Activated naive CD4-positive, alpha-beta T cell treated with anti-CD3 and anti-CD28 coated beads, Interleukin-2, amount 10 ng/mL, durations not matched to agents 7 days and 5 days (primary cell): ENCODE results near the gene SLC5A1.
A peak's percentile ranks its signal among the peaks of the same experiment; 100 is the strongest.
"Not testable (repeated sequence)": the region's sequence is repeated elsewhere in the genome, so short reads cannot be mapped to it uniquely, and the experiment has no call there.

Experiments
- CTCF ChIA-PET: fragments of 350-600 bp; sonication (Branson Sonifier 250); formaldehyde crosslinking; loops from one replicate; lab custom pipeline; 2021; ENCODE audit warnings: antibody characterized with exemption; lab: Charles Lee
- DNase-seq: peaks from one replicate; pipeline ENCODE4 v3.0.0-alpha.2; 2020
- H3K27ac Mint-ChIP-seq: one replicate; pipeline ENCODE4 v1.8.0; 2021; ENCODE audit warnings: mild to moderate bottlenecking, moderate library complexity, mixed read lengths
- H3K27me3 Mint-ChIP-seq: one replicate; pipeline ENCODE4 v1.8.0; 2021; ENCODE audit warnings: mild to moderate bottlenecking, mixed read lengths
- H3K36me3 Mint-ChIP-seq: one replicate; pipeline ENCODE4 v1.8.0; 2021; ENCODE audit warnings: mixed read lengths
- H3K4me1 Mint-ChIP-seq: one replicate; pipeline ENCODE4 v1.8.0; 2021; ENCODE audit warnings: mixed read lengths
- H3K4me3 Mint-ChIP-seq: one replicate; pipeline ENCODE4 v1.8.0; 2021; ENCODE audit warnings: mild to moderate bottlenecking, moderate library complexity, mixed read lengths
- H3K9me3 Mint-ChIP-seq: one replicate; pipeline ENCODE4 v1.8.0; 2021; ENCODE audit warnings: mixed read lengths

SLC5A1 gene

DNA sequence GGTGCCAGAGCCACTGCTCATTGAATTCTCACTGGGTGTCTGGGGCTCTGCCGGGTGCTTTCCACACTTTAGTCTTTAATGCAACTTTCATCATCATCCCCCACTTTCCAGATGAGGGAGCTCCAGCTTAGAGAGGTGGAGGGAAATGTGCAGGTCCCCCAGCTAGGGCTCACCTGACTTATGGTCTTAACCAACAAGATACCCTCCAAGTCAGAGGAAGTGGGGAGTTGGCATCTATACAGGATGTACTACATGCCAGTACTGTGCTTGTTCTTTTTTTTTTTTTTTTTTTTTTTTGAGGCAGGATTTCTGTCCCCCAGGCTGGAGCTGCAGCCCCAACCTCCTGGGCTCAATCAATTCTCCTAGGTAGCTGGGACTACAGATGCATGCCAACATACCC, 89.7 kb downstream of the SLC5A1 start:
- Mint-ChIP-seq H3K4me1 (peaks cover 29% of the 10 kb centered on the region), H3K27me3 (peaks cover 15% of the 10 kb centered on the region), H3K4me3 (no peak overlapping the region), H3K36me3 (peaks cover 3% of the 10 kb centered on the region), H3K27ac (no peak overlapping the region), H3K9me3 (no peaks in the 10 kb centered on the region)
- CTCF ChIA-PET, result no interaction called here
- DNase-seq, result no peak

DNA sequence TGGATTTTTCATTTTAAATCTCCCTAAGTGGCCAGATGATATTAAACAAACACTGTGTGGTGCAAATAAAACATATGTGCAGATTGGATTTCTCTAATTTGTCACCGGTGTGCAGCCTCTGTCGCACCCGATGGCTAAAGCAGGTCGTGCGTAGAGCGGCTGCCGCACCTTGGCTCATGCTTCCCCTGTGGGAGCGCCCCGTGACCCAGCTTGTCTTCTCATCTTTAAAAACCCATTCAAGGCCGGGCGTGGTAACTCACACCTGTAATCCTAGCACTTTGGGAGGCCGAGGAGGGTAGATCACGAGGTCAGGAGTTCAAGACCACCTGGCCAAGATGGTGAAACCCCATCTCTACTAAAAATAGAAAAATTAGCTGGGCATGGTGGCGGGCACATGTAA, 91.7 kb downstream of the SLC5A1 start:
- H3K36me3 Mint-ChIP-seq, DNase-seq, H3K4me3 Mint-ChIP-seq, H3K9me3 Mint-ChIP-seq: not testable (repeated sequence)
- Mint-ChIP-seq H3K27ac (peak overlapping the region; percentile 52), H3K4me1 (peaks cover 34% of the 10 kb centered on the region), H3K27me3 (peaks cover 17% of the 10 kb centered on the region)
- CTCF ChIA-PET, result interaction anchor here (0.7 kb wide), 1 partner anchor 53 kb away, joined by 3 read pairs; no protein-coding TSS in a partner anchor

DNA sequence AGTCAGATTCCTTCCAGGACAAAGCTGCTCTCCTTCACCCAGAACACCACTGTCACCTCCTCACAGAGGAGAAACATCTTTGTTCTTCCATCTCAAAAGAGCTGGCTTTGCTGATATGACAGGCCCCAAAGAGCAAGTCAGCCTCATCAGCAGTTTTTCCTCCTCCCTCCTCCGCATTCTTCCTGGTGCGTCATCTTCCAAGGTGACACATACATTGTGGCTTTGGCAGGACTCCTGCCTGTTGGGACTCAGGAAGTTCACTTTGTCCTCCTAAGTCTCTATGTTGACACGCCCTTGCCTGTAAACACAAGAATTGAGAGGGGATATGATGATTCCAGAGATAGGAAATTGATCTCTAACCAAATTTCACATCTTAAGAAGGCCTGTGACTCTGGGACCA, 92.9 kb downstream of the SLC5A1 start:
- Mint-ChIP-seq H3K4me3 (peak overlapping the region; percentile 23), H3K4me1 (peaks cover 38% of the 10 kb centered on the region), H3K27me3 (peaks cover 14% of the 10 kb centered on the region)
- H3K9me3 Mint-ChIP-seq, DNase-seq, H3K36me3 Mint-ChIP-seq, H3K27ac Mint-ChIP-seq: not testable (repeated sequence)
- CTCF ChIA-PET, result interaction anchor here (0.6 kb wide), 1 partner anchor 223 kb away, joined by 3 read pairs; no protein-coding TSS in a partner anchor

DNA sequence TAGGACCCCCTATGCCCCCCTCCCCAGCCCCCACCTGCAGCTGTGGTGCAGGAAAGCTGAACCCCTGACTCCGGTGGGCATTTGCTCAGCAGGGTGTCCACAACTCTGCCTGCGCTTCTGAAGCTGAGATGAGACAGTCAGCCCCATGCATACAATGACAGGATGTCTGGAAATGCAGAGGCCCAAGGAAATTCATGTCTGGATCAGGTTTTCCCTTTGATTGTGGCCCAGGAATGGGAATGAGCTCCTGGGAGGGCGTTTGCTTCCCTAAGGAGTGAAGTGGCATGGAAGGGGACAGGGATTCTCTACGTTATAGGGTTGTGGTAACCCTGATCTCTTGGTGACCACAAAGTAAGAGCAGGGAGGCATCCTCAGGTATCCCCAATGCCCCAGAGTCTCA, 93.8 kb downstream of the SLC5A1 start:
- Mint-ChIP-seq H3K4me1 (peaks cover 47% of the 10 kb centered on the region), H3K27ac (peak overlapping the region; percentile 90), H3K4me3 (peak overlapping the region; percentile 75), H3K27me3 (peaks cover 14% of the 10 kb centered on the region)
- H3K36me3 Mint-ChIP-seq, CTCF ChIA-PET, DNase-seq, H3K9me3 Mint-ChIP-seq: not testable (repeated sequence)

DNA sequence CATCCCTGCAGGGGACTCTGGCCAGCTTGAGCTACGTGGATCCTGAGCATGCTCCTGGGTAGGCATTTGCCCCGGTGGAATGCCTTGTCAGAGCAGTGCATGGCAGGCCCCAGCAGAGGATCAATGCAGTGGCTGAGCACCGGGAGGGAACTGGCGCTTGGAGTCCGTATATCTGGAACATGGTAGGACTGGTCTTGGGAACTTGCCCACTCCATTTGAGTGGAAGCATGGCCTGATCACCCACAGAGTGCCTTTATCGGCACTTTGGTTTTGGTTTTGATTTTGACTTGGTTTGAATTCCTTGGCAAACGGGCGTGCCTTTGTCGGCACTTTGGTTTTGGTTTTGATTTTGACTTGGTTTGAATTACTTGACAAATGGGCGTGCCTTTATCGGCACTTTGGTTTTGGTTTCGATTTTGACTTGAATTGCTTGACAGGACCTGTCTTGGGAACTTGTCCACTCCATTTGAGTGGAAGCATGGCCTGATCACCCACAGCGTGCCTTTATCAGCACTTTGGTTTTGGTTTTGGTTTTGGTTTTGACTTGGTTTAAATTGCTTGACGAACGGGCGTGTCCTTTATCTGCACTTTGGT, 94.8 kb downstream of the SLC5A1 start:
- Mint-ChIP-seq H3K27me3 (peaks cover 14% of the 10 kb centered on the region), H3K4me3 (peak overlapping the region; percentile 75), H3K4me1 (peaks cover 54% of the 10 kb centered on the region), H3K27ac (peak overlapping the region; percentile 90)
- DNase-seq, result peak; percentile 77
- CTCF ChIA-PET, H3K36me3 Mint-ChIP-seq, H3K9me3 Mint-ChIP-seq: not testable (repeated sequence)

DNA sequence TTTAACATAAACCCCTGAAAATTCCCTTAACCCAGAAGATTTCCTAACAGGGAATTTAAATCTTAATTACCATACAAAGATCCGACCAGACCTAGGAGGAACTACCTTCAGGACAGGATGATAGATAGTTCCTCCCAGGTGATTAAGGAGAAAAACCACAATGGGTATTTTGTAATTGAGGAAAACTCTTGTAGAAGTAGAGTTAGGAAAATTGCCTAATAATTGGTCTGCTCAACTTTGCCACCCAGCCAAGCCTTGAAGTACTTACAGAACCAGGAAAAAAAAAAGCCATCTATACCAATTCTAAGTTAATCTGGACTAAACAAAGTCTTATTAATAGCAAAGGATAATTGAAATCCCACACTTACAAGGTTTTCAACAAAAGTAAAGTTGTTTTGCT, 95.5 kb downstream of the SLC5A1 start:
- peaks cover 11% of the 10 kb centered on the region for H3K27me3 Mint-ChIP-seq
- peak overlapping the region; percentile 75 for H3K4me3 Mint-ChIP-seq
- not testable (repeated sequence) for H3K27ac Mint-ChIP-seq, H3K9me3 Mint-ChIP-seq, DNase-seq, H3K36me3 Mint-ChIP-seq
- H3K4me1 Mint-ChIP-seq, result peaks cover 61% of the 10 kb centered on the region
- CTCF ChIA-PET, result interaction anchor here (0.6 kb wide), 1 partner anchor 389 kb away, joined by 4 read pairs; the partner anchor contains the start of gene PRR14L

DNA sequence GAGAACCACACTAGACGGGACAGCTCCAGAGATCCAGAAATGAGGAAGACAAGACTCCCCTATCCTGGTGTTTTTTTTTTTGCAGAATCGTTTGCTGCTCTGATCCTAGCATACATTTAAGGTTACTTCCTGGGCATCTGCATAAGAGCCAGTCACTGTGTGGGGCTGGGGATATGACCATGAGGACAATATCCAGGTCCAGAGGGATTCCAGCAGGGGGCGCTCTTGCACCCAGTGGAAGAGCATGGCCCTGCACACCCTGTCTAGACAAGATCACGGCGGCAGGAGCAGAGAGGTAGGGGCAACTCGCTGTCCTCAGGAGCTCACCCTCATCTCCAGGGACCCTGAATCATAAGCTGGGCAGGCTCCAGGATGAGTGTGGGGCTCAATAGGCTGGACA, 97.6 kb downstream of the SLC5A1 start:
- H3K27ac Mint-ChIP-seq, CTCF ChIA-PET: not testable (repeated sequence)
- H3K4me1 Mint-ChIP-seq, result peaks cover 77% of the 10 kb centered on the region

DNA sequence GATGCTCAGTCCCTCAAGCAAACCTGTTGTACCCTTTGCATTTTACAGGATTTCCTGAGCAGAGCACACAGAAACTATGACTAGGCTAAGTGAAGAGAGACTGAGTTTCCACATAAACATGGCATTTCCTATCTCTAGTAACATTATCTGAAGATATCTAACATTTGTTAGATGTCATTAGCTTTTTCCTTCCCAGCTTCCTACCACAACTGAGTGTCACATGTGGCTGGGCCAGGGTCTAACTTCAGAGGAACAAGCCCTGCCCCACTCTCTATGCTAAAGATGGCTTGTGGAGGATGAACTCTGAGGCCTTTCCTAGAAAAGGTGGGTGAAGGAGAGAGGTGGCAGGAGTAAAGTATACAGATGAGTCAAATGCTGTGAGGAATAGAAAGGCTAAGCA, 99.5 kb downstream of the SLC5A1 start:
- H3K36me3 Mint-ChIP-seq, result peaks cover 5% of the 10 kb centered on the region
- CTCF ChIA-PET, result interaction anchor here (1.0 to 1.3 kb wide), 2 partner anchors 60 to 124 kb away, joined by 3 to 5 read pairs; no protein-coding TSS in a partner anchor
- H3K27ac Mint-ChIP-seq, result peak overlapping the region; percentile 81
- peaks cover 58% of the 10 kb centered on the region for H3K4me1 Mint-ChIP-seq
- DNase-seq, result peak; percentile 39
- peaks cover 6% of the 10 kb centered on the region for H3K9me3 Mint-ChIP-seq
- peaks cover 4% of the 10 kb centered on the region for H3K27me3 Mint-ChIP-seq
- no peak overlapping the region for H3K4me3 Mint-ChIP-seq

More for the DNA sequence above, 97.6 kb downstream of the SLC5A1 start:
- not testable (repeated sequence) for H3K4me3 Mint-ChIP-seq, H3K27me3 Mint-ChIP-seq, H3K36me3 Mint-ChIP-seq, H3K9me3 Mint-ChIP-seq
- peak; percentile 31 for DNase-seq

DNA sequence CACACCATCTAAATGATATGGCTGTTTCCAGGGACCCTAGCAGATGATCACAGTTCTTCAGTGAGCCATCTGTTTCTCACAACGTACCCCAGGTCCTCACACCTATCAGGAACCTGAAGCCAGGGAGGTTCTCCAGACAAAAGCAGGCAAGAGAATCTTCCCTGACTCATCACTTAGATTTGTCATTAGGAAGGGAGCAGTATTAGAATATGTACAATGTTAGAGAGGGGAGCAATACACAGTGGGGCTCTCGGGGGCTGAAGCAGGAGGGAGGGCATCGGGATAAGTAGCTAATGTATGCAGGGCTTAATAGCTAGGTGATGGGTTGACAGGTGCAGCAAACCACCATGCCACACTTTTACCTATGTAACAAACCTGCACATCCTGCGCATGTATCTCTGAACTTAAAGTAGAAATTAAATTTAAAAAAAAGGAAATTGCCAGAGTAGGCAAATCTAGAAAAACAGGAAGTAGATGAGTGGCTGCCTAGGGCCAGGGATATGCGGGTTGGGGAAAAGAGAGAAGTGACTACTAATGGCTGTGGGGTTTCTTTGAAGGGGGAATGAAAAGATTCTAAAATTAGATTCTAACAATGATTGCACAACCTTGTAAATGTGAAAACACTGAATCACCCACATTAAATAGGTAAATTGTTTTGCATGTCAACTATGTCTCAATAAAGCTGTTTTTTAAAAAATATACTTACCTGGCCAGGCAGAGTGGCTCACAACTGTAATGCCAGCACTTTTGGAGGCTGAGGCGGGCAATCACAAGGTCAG, 101.6 kb downstream of the SLC5A1 start:
- Mint-ChIP-seq H3K36me3 (no peaks in the 10 kb centered on the region), H3K4me1 (peaks cover 47% of the 10 kb centered on the region), H3K9me3 (peaks cover 8% of the 10 kb centered on the region), H3K4me3 (no peak overlapping the region), H3K27ac (peak overlapping the region; percentile 53), H3K27me3 (peaks cover 4% of the 10 kb centered on the region)
- CTCF ChIA-PET, result no interaction called here
- DNase-seq, result peak; percentile 39

DNA sequence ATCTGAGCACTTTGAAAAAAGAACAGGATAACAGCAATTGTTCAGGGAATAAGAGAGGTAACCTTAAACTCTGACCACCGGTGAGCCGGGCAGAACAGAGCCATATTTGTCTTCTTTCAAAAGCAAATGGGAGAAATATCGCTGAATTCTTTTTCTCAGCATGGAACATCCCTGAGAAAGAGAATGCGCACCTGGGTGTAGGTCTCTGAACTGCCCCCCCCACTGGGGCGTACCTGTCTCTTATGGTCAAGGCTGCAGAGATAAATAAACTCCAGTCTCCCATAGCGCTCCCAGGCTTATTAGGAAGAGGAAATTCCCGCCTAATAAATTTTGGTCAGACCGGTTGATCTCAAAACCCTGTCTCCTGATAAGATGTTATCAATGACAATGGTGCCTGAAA, 104.1 kb downstream of the SLC5A1 start:
- H3K4me3 Mint-ChIP-seq, H3K9me3 Mint-ChIP-seq, H3K36me3 Mint-ChIP-seq, H3K27me3 Mint-ChIP-seq, DNase-seq, H3K27ac Mint-ChIP-seq, CTCF ChIA-PET: not testable (repeated sequence)
- H3K4me1 Mint-ChIP-seq, result peaks cover 45% of the 10 kb centered on the region

DNA sequence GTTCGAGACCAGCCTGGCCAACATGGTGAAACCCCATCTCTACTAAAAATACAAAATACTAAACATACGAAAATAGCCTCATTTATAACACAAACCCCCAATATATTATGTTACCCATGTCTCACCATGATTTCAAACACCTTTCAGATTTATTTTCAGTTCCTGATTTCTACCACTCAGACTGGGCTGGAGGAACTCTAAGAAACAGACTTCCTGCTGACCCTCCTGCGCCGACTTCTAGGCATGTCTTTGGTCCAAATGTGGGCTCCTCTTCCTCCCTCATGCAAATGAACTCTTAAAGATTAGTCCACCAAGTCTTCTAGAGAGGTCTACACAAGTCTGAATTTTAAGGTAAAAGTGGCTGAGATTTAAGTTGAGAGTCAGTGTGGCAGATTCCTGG, 105.3 kb downstream of the SLC5A1 start:
- DNase-seq, H3K4me3 Mint-ChIP-seq, H3K27ac Mint-ChIP-seq, H3K9me3 Mint-ChIP-seq, CTCF ChIA-PET, H3K36me3 Mint-ChIP-seq, H3K27me3 Mint-ChIP-seq: not testable (repeated sequence)
- peaks cover 44% of the 10 kb centered on the region for H3K4me1 Mint-ChIP-seq

DNA sequence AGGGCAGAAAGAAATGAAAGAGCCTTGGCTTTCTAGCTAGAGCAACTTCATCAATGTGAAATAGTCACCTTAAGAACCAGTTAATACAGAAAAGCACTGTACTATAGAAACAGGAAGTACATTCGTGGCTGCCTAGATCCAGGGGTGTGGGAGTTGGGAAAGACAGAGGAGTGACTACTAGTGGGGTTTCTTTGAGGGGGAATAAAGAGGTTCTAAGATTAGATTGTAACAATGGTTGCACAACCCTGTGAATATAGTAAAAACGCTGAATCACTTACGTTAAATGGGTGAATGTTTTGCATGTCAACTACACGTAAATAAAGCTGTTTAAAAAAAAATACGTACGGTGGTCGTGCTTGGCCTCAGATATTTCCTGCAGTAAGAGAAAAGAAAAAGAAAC, 107.6 kb downstream of the SLC5A1 start:
- H3K27me3 Mint-ChIP-seq, result peaks cover 13% of the 10 kb centered on the region
- CTCF ChIA-PET, H3K36me3 Mint-ChIP-seq, H3K27ac Mint-ChIP-seq, H3K4me3 Mint-ChIP-seq, DNase-seq, H3K9me3 Mint-ChIP-seq: not testable (repeated sequence)
- H3K4me1 Mint-ChIP-seq, result peaks cover 31% of the 10 kb centered on the region

DNA sequence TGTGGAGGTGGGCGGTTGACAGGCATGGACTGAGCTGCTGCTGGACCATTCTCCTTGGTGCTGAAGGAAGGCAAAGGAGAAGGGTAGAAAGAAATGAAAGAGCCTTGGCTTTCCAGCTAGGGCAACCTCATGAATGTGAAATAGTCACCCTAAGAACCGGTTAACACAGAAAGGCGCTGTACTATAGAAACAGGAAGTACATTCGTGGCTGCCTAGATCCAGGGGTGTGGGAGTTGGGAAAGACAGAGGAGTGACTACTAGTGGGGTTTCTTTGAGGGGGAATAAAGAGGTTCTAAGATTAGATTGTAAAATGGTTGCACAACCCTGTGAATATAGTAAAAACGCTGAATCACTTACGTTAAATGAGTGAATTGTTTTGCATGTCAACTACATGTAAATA, 108.6 kb downstream of the SLC5A1 start:
- H3K27me3 Mint-ChIP-seq, result peaks cover 16% of the 10 kb centered on the region
- H3K36me3 Mint-ChIP-seq, result not testable (repeated sequence)

DNA sequence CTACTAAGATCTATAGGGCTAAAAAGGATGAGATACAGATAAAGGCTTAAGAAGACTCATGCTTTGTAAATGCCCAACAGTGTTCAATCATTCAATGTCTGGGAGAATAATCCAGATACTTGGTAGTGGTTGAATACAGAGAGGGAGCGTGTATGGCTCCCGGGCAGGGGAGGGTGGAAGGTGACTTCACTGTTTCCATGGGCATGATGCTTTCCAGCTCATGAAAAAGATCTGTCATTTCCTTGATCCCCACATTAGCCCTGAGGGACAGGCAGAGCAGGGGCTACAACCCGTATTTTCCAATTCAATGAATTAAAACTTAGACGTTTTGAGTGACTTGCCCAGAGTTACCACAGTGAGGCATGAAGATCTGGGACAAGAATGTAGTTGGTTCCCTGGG, 111.7 kb downstream of the SLC5A1 start:
- H3K27ac Mint-ChIP-seq, CTCF ChIA-PET, H3K4me3 Mint-ChIP-seq, H3K9me3 Mint-ChIP-seq, DNase-seq, H3K36me3 Mint-ChIP-seq: not testable (repeated sequence)
- H3K27me3 Mint-ChIP-seq, result peaks cover 32% of the 10 kb centered on the region
- H3K4me1 Mint-ChIP-seq, result peaks cover 31% of the 10 kb centered on the region

More for the DNA sequence above, 108.6 kb downstream of the SLC5A1 start:
- H3K4me3 Mint-ChIP-seq, DNase-seq, H3K27ac Mint-ChIP-seq, H3K9me3 Mint-ChIP-seq, CTCF ChIA-PET: not testable (repeated sequence)
- peaks cover 31% of the 10 kb centered on the region for H3K4me1 Mint-ChIP-seq

DNA sequence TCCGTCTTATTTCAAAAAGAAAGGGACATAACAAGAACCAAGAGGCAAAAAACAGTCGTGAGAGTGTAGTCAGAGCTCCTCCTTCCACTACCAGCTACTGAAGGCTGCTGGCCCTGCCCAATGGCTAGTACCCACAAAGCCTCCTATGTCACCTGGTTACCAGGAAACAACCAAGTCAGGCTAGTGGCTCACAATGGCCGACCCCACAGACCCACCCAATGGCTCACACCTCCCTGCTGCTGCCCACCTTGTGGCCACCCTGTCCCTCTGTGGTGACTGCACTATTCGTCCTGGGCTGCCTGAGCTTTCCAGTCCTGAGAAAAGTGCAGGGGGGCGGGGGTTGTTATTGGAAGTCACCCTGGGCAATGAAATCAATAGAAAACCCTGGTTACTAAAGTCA, 114.6 kb downstream of the SLC5A1 start:
- peaks cover 11% of the 10 kb centered on the region for H3K4me1 Mint-ChIP-seq
- CTCF ChIA-PET, DNase-seq, H3K36me3 Mint-ChIP-seq, H3K4me3 Mint-ChIP-seq, H3K27ac Mint-ChIP-seq, H3K9me3 Mint-ChIP-seq: not testable (repeated sequence)
- H3K27me3 Mint-ChIP-seq, result peaks cover 32% of the 10 kb centered on the region
